H1 (cell line): ENCODE measurements around the gene ZNF219. TPM values are rescaled to one million over a fixed set of nuclear protein-coding genes. Genes with fewer than 3 reads are reported as not detected.

ENCODE experiments used
- CBX5 ChIP-seq: fragments of 300-800, 300-1000 bp; sonication (generic); IDR thresholded peaks from 2 replicates; pipeline ENCODE4 v1.7.1; 2016; ENCODE audit warnings: antibody characterized with exemption, low read length, low read depth
- NRF1 ChIP-seq: IDR thresholded peaks from 2 replicates; pipeline ENCODE4 v1.6.1; 2011; ENCODE audit warnings: mild to moderate bottlenecking, low read depth, low read length, improper control_type of control experiment
- polyA plus RNA-seq, 7 experiments: library from polyadenylated mRNA; depleted of rRNA in 3 of 7; stranded (reverse) in 5 of 7; unstranded in 2 of 7; fragments of >200 nt in 5 of 7; fragments of 200-250 nt in 2 of 7; gene quantifications; 1 replicate in 5 of 7; 2 replicates in 1 of 7; 4 replicates in 1 of 7; pipeline versions ENCODE4 v1.2.1 to v1.2.3, GENCODE V29; 2011 to 2013; ENCODE audit warnings: missing spikeins in 2 of 7, mixed read lengths in 2 of 7
- total RNA-seq: library from RNA; stranded (reverse); fragmentation: NEBNext Ultra II Directional; extraction: Animal tissue kit (Norgen Biotek cat#: 25700); gene quantifications from 2 replicates; pipeline ENCODE4 v1.2.1, GENCODE V29; 2021
- TF ChIP-seq, protein P1 (sequence below): fragments of 300-600 bp; sonication (generic); IDR thresholded peaks from 2 replicates; pipeline ENCODE4 v1.7.1; 2012; ENCODE audit warnings: low read length, moderate library complexity, mild to moderate bottlenecking, inconsistent platforms; ENCODE audit not compliant: insufficient replicate concordance

The ZNF219 gene
- total and polyA plus RNA-seq, 2 of the 8 experiments (the other 6 are each of a cell fraction or from before 2014, with no cell fraction given) = 113 to 160 TPM

DNA sequence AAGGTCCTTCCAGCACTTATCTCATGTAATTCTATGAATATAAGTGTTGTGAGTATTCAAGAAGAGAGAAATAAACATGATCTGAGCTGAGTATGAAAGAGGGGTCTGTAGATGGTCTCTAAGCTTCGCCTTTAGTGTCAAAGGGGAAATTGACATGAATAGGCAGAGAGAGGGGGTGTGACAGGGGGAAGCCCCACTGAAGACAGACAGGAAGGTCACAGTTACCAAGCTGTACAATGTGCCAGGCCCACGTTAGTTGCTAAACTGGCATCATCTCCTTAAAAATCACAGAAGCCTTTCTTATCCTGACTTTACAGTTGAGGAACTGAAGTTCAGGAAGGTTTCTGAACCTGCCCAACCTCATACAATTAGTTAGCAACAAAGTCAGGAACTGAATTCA lies 20.8 kb downstream of the ZNF219 start (continued):
- TF ChIP-seq, protein P1, sequence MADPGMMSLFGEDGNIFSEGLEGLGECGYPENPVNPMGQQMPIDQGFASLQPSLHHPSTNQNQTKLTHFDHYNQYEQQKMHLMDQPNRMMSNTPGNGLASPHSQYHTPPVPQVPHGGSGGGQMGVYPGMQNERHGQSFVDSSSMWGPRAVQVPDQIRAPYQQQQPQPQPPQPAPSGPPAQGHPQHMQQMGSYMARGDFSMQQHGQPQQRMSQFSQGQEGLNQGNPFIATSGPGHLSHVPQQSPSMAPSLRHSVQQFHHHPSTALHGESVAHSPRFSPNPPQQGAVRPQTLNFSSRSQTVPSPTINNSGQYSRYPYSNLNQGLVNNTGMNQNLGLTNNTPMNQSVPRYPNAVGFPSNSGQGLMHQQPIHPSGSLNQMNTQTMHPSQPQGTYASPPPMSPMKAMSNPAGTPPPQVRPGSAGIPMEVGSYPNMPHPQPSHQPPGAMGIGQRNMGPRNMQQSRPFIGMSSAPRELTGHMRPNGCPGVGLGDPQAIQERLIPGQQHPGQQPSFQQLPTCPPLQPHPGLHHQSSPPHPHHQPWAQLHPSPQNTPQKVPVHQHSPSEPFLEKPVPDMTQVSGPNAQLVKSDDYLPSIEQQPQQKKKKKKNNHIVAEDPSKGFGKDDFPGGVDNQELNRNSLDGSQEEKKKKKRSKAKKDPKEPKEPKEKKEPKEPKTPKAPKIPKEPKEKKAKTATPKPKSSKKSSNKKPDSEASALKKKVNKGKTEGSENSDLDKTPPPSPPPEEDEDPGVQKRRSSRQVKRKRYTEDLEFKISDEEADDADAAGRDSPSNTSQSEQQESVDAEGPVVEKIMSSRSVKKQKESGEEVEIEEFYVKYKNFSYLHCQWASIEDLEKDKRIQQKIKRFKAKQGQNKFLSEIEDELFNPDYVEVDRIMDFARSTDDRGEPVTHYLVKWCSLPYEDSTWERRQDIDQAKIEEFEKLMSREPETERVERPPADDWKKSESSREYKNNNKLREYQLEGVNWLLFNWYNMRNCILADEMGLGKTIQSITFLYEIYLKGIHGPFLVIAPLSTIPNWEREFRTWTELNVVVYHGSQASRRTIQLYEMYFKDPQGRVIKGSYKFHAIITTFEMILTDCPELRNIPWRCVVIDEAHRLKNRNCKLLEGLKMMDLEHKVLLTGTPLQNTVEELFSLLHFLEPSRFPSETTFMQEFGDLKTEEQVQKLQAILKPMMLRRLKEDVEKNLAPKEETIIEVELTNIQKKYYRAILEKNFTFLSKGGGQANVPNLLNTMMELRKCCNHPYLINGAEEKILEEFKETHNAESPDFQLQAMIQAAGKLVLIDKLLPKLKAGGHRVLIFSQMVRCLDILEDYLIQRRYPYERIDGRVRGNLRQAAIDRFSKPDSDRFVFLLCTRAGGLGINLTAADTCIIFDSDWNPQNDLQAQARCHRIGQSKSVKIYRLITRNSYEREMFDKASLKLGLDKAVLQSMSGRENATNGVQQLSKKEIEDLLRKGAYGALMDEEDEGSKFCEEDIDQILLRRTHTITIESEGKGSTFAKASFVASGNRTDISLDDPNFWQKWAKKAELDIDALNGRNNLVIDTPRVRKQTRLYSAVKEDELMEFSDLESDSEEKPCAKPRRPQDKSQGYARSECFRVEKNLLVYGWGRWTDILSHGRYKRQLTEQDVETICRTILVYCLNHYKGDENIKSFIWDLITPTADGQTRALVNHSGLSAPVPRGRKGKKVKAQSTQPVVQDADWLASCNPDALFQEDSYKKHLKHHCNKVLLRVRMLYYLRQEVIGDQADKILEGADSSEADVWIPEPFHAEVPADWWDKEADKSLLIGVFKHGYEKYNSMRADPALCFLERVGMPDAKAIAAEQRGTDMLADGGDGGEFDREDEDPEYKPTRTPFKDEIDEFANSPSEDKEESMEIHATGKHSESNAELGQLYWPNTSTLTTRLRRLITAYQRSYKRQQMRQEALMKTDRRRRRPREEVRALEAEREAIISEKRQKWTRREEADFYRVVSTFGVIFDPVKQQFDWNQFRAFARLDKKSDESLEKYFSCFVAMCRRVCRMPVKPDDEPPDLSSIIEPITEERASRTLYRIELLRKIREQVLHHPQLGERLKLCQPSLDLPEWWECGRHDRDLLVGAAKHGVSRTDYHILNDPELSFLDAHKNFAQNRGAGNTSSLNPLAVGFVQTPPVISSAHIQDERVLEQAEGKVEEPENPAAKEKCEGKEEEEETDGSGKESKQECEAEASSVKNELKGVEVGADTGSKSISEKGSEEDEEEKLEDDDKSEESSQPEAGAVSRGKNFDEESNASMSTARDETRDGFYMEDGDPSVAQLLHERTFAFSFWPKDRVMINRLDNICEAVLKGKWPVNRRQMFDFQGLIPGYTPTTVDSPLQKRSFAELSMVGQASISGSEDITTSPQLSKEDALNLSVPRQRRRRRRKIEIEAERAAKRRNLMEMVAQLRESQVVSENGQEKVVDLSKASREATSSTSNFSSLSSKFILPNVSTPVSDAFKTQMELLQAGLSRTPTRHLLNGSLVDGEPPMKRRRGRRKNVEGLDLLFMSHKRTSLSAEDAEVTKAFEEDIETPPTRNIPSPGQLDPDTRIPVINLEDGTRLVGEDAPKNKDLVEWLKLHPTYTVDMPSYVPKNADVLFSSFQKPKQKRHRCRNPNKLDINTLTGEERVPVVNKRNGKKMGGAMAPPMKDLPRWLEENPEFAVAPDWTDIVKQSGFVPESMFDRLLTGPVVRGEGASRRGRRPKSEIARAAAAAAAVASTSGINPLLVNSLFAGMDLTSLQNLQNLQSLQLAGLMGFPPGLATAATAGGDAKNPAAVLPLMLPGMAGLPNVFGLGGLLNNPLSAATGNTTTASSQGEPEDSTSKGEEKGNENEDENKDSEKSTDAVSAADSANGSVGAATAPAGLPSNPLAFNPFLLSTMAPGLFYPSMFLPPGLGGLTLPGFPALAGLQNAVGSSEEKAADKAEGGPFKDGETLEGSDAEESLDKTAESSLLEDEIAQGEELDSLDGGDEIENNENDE = no peak
- TF ChIP-seq NRF1 (no peak), CBX5 (no peak)
